Stimulated activated CD8-positive, alpha-beta memory T cell treated with anti-CD3 and anti-CD28 coated beads, Interleukin-4, amount 100 ng/mL, for 1 hour (primary cell): ENCODE data around the gene BCAS4.

Source experiments
- DNase-seq, 2 donors: peaks; one replicate each; pipeline ENCODE4 v3.0.0-alpha.2; 2020; ENCODE audit warnings: low read depth in 2 of 2, low spot score in 1 of 2

The BCAS4 gene

GRCh38 chr20:50904067-50904570, 109.3 kb downstream of the BCAS4 start:
- DNase-seq: no peak

DNA sequence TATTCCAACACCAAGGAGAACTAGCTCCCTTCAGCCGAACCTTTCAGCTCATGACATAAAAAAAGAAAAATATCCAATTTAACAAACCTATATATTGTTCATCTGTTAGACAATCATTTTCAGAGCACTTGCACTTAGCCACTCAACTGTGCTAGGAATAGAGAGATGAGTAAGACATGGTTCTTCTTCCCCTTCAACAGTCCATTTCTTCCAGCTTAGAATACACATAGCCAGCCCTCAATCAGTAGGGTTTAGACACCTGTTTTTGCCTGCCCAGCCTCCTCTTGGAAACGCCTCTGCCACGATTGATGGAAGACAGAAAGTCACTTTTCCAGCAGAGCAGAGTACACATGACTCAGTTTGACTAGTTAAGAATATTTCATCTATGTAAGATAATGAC, 114.6 kb downstream of the BCAS4 start:
- DNase-seq: no peak

DNA sequence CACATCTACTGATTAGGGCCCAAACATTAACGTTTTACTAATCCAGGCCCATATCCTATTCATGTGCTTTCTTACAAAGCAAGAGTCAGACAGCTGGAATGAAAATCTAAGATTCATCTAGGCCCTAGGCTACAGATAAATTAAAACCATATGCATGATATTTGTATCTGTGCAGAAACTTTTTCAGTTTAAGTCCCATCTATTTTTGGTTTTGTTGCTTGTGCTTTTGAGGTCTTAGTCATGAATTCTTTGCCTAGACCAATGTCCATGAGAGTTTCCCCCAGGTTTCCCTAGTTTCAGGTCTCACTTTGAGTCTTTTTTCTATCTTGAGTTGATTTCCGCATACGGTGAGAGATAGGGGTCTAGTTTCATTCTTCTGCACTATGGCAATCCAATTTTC, 116.2 kb downstream of the BCAS4 start:
- DNase-seq: no peak

DNA sequence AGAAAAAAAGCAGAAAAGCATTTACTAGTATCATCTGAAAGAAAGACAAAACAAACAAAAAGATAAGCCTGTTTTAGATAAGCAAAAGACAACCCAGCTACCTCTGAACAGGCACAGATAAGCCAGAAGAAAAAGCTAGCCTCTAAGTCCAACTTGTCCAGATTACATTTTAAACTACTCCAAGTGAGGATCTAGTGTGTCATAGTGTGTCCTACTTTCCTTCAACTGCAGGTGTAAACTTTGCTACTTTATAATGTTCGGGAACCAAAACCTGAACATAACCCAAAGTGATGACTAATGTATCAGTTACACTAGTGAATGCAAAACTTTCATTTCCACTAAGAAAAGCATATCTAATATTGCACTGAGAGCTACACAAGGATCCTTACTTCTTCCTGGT, 116.9 kb downstream of the BCAS4 start:
- DNase-seq: no peak

GRCh38 chr20:50913690-50914375, 119.0 kb downstream of the BCAS4 start:
- no peak for DNase-seq

DNA sequence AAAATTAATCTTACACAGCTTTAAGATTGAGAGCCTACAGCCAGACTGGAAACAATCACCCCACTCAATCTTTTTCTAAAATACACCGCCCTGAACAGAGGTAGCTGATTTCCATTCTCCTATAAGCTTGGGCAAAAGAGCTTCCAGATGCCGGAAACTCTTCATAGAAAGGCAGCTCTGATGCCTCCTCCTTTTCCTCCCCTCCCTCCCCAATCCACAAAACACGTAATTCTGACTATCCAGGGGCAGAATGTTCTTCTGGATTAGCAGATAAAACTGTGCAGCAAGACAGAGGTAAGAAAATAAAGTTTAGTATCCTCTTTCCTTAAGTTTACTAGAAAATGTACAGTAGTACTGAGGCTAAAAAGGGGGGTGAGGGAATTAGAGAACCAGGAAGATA, 120.6 kb downstream of the BCAS4 start:
- DNase-seq: no peak

DNA sequence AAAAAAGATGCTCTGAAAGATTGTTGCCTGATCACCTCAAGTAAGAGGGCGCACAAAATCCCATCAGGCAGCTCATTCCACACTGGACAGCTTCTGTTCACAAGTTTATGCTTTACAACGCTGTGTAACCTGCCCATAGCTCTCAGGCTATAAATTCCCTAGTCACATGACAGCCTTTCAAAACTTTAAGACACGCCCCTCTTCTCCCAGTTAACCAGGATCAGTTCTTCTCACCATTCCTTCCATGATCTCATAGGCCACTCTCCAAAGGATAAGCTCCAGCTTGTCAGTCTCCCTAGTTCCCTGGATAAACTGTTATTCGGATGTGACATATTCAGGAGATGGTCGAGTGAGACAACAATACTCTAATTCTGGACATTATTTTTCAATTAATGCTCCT, 121.4 kb downstream of the BCAS4 start:
- DNase-seq: no peak

- no peak for DNase-seq
Observed at GRCh38 chr20:50916934-50917333, 122.1 kb downstream of the BCAS4 start.

DNA sequence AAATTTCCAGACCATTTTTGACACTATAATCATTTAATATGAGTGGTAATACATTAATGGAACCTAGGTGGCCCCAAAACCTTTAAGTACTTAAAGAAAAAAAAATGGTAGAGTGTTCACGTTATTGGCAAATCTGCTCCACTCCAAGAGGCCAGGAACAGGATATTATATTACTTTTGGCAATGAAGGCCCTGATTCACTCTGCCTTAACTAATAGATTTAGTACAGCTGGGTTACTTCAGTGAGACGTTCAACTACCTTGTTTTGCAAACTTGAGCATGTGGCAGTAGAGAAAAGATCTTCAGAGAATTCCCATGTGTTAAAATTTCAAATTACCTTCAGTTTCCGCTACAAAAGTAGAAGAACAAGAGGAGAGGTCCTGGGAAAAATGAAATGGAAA, 123.5 kb downstream of the BCAS4 start:
- no peak for DNase-seq

DNA sequence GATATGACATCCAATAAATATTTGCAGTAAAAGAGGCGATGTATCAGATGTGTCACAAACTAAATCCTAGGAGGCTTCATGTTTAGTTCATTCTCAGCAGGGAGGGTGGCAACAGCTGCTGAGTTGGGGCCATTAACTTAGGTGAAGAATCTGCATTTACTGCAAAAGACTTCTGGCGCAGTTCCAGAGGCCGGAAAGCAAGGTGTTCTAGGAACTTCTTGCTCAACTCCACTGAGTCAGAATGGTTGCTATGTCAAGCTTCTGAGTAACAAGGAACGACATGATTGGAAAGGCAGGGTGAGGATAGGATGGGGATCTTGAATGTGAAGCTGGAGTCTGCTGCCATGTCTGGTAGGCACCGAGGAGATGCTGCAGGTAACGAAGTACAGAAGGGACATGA, 124.7 kb downstream of the BCAS4 start:
- no peak for DNase-seq

GRCh38 chr20:50920997-50921396, 126.1 kb downstream of the BCAS4 start:
- DNase-seq: no peak

DNA sequence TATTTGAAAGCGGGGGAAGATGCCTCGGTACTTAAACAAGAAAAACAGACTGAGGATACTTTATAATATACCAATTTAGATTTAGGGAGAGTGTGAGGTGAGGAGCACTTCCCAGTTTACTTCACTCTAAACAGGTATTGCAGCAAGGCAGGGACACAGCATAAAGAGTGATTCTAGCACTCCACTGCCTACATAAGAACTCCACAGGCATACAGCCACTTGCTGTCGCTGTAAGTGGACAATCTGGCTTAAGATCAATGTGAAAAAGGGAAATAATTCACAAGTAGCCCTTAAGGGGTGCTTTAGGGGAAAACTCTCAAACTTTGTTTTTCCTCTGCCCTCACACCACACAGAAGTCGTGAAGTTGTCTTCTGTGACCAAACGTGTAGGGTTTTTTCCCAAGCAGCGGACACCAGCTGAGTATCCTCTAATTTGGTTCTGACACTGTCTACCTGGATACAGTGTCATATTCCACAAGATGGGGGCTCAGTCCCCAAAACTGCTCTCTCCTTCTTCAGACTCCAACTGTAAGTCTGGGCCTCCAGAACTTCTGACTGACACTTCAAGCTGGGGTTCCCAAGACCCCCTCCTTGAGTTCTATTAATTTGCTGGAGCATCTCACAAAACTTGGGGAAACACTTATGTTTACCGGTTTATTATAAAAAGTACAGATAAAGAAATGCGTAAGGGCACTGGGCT, 127.1 kb downstream of the BCAS4 start:
- no peak for DNase-seq

GRCh38 chr20:50924261-50924920, 129.5 kb downstream of the BCAS4 start:
- no peak for DNase-seq

DNA sequence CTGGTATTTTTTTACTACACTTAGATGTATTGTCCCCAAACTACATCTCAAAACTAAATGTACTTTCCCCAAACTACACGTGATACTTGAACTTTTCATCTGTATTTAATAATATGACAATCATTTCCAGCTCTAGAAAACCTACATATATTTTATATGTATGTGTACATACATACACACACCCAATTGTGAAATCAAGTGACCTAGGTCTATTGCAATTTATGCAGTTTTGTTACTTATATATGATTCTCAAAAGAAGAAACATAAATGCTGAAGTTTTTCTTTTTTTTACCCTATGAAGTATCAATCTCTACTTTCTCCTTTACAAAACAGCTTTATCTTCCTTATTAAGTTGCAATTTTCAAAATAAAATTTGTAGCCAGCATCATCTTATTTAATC, 131.7 kb downstream of the BCAS4 start:
- no peak for DNase-seq
